Esophagus squamous epithelium (tissue), 5 donors: ENCODE measurements around the gene COL20A1. TPM values are rescaled to one million over a fixed set of nuclear protein-coding genes. Genes with fewer than 3 reads are reported as not detected.

Experiments used
- DNase-seq: peaks from one replicate; lab custom pipeline; 2025; lab: John Stamatoyannopoulos, UW
- H3K27ac ChIP-seq, 4 donors: fragments of 200-600 bp; sonication (generic); one replicate each; pipeline ENCODE4 v1.5.1; 2016 to 2019; ENCODE audit warnings: mild to moderate bottlenecking in 1 of 4
- H3K27me3 ChIP-seq, 4 donors: fragments of 200-600 bp; sonication (generic); 1 replicate in 3 of 4; 2 replicates in 1 of 4; pipeline versions ENCODE4 v1.5.1 to v1.6.0; 2017 to 2021; ENCODE audit warnings: antibody characterized with exemption in 1 of 4
- H3K36me3 ChIP-seq, 3 donors: fragments of 200-600 bp; sonication (generic); one replicate each; pipeline ENCODE4 v1.5.1; 2016 to 2019
- H3K4me1 ChIP-seq, 3 donors: fragments of 200-600 bp; sonication (generic); one replicate each; pipeline ENCODE4 v1.5.1; 2017 to 2019
- H3K4me3 ChIP-seq, 4 donors: fragments of 200-600 bp; sonication (generic); 1 replicate in 3 of 4; 2 replicates in 1 of 4; pipeline ENCODE4 v1.5.1; 2016 to 2019; ENCODE audit warnings: mild to moderate bottlenecking in 2 of 4, moderate library complexity in 1 of 4
- H3K9me3 ChIP-seq, 3 donors: fragments of 200-600 bp; sonication (generic); one replicate each; pipeline ENCODE4 v1.5.1; 2016 to 2019
- POLR2A ChIP-seq, 4 donors: fragments of 450-650 bp; IDR thresholded peaks; one replicate each; pipeline ENCODE4 v1.6.1; 2017; ENCODE audit warnings: antibody characterized with exemption in 4 of 4, mild to moderate bottlenecking in 4 of 4, moderate library complexity in 3 of 4
- WGBS, 2 donors: methylation state at CpG; one replicate each; pipeline ENCODE4 v1.1.5; 2018; 5-methylcytosine and 5-hydroxymethylcytosine counted together
- intact Hi-C: fragments of 100-400 bp; cut with DNase I; formaldehyde crosslinking; loops from one replicate; pipeline ENCODE4 v1.15.0; 2022
- total RNA-seq, 4 donors: library from RNA; depleted of rRNA; stranded (reverse); fragments of >200 nt; gene quantifications; one replicate each; pipeline ENCODE4 v1.1.0, GENCODE V29; 2016
- TF ChIP-seq, protein P1 (sequence below), 6 experiments: fragments of 450-650 bp in 4 of 6; fragments of 200-600 bp in 2 of 6; sonication (generic) in 2 of 6; IDR thresholded peaks; one replicate each; pipeline ENCODE4 v1.5.1; 2016 to 2019; ENCODE audit warnings: antibody characterized with exemption in 6 of 6, mild to moderate bottlenecking in 4 of 6, moderate library complexity in 4 of 6
- donor health status: DM: yes; HTN: yes; CAD: no.

COL20A1 gene
- total RNA-seq, 4 donors from 2014 or later = not detected

DNA sequence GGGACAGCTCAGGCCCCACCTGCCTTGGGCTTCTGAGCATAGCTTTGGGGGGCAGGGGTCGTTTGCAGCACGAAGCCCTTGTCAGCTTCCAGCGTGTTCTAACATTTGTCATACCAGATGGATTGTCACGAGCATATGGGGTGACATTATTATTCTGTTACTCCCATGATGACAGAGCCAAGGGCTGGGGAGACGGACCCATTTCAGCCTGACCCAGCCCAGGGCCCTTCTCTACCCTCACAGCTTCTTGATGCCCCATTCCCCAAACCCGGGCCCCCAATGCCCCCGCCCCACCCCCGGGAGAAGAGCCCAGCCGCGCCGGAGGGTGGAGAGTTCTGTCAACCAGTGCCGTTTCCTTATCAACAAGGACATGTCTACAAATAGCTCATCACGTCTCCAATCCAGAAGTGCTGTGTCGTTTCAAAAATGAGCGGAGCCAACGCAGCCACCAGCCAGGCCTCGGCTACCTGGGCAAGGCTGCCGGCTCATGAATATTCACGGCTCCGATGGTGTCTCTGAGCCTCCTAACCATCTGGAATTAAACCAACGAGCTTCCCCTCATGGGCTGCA, 77.7 kb downstream of the COL20A1 start:
- Histone ChIP-seq H3K9me3 (no peaks in the 10 kb centered on the region), H3K27ac (no peak overlapping the region), H3K27me3 (peaks cover 0 to 97% (median 0%) of the 10 kb centered on the region in 4 donors), H3K36me3 (no peaks in the 10 kb centered on the region), H3K4me3 (no peak overlapping the region), H3K4me1 (no peaks in the 10 kb centered on the region)
- 39 to 47% methylated on average over 9 to 14 of the region's 21 CpGs for WGBS, 2 donors
- intact Hi-C loops = no loop called here
- TF ChIP-seq POLR2A (IDR thresholded peaks at IDR 0.05) = no peak
- TF ChIP-seq, protein P1, sequence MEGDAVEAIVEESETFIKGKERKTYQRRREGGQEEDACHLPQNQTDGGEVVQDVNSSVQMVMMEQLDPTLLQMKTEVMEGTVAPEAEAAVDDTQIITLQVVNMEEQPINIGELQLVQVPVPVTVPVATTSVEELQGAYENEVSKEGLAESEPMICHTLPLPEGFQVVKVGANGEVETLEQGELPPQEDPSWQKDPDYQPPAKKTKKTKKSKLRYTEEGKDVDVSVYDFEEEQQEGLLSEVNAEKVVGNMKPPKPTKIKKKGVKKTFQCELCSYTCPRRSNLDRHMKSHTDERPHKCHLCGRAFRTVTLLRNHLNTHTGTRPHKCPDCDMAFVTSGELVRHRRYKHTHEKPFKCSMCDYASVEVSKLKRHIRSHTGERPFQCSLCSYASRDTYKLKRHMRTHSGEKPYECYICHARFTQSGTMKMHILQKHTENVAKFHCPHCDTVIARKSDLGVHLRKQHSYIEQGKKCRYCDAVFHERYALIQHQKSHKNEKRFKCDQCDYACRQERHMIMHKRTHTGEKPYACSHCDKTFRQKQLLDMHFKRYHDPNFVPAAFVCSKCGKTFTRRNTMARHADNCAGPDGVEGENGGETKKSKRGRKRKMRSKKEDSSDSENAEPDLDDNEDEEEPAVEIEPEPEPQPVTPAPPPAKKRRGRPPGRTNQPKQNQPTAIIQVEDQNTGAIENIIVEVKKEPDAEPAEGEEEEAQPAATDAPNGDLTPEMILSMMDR (IDR thresholded peaks at IDR 0.05) = no peak
- no peak for DNase-seq

DNA sequence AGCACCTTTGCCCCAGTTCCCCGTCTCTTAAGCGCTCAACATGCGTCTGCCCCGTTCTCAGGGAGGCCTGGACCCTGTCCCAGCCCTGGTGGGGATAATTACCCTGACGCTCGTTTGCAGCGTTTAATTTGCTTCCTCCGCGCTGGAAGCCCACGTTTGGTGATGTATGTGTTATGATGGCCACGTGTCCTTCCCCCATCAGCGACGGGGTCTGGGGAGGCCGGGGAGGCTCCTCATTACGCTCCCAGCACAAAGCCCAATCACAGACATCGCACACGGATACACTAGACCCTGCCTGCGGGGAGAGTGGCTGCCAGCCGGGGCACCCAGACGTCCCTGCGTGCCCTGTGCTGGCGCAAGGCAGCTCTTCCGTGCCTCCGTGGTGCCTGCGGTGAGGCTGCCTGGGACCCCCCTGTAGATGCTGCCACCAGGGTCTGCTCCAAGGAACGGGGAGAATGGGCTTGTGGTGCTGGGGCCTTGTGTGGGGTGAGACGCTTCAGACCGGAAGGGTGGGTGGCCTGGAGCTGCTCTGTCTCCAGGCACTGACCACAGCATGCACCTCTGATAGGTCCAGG, 78.4 kb downstream of the COL20A1 start:
- 74 to 78% methylated on average over 4 to 14 of the region's 28 CpGs for WGBS, 2 donors
- no peak for DNase-seq
- TF ChIP-seq, protein P1 (IDR thresholded peaks at IDR 0.05) = no peak
- no peak for TF ChIP-seq POLR2A (IDR thresholded peaks at IDR 0.05)
- no peaks in the 10 kb centered on the region for H3K9me3 ChIP-seq
- intact Hi-C loops = no loop called here
- no peaks in the 10 kb centered on the region for H3K4me1 ChIP-seq
- H3K4me3 ChIP-seq = no peak overlapping the region
- H3K27me3 ChIP-seq = peaks cover 0 to 97% (median 0%) of the 10 kb centered on the region in 4 donors
- H3K27ac ChIP-seq = no peak overlapping the region
- H3K36me3 ChIP-seq = no peaks in the 10 kb centered on the region

DNA sequence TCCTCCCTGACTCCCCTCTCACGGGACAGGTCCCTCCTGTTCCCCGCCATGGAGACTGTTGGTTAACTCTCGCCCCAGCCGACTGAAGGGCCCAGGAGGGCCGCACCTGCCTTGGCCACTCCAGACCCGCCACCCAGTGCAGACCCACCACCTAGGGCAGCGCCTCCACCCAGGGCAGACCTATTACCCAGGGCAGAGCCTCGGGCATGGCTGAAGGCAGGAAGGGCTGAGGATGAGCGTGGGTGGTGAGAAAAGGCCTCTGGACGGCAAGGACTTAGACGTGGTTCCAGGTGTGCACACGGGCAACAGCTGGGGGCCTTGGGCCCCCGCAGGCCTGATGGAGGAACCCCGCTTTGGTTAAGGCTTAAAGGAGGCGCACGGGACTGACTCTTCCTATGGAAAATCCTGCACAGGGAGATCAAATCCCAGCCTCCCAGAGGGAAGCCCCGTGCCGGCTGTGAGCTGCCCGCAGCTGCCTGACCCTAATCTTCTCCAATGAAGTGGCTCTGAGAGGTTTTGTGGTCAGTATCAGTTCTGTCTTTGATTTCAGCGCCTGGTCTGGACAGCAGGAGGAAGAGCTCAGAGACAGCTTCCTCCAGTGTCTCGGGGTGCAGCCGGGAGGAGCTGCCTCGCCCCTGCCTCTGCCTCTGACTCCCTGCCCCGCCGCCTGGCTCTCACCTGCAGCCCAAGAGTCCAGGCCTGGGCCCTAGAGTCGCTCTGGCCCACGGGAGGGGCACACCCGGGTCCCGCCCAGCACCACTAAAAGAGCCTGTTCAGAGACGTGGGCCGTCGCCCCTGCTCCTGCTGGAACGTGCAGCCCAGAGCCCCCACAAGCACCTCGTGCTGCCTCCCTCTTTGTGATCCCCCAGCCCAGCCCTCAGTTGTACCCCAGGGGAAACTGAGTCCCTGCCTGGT, 80.2 kb downstream of the COL20A1 start:
- H3K27me3 ChIP-seq = peaks cover 0 to 97% (median 4%) of the 10 kb centered on the region in 4 donors
- H3K4me3 ChIP-seq = no peak overlapping the region
- no peaks in the 10 kb centered on the region for H3K9me3 ChIP-seq
- no peak for DNase-seq
- 55 to 59% methylated on average over 12 to 18 of the region's 34 CpGs for WGBS, 2 donors
- intact Hi-C loops = no loop called here
- no peak overlapping the region for H3K27ac ChIP-seq
- no peaks in the 10 kb centered on the region for H3K4me1 ChIP-seq
- TF ChIP-seq POLR2A (IDR thresholded peaks at IDR 0.05) = no peak
- TF ChIP-seq, protein P1 (IDR thresholded peaks at IDR 0.05) = no peak
- no peaks in the 10 kb centered on the region for H3K36me3 ChIP-seq

DNA sequence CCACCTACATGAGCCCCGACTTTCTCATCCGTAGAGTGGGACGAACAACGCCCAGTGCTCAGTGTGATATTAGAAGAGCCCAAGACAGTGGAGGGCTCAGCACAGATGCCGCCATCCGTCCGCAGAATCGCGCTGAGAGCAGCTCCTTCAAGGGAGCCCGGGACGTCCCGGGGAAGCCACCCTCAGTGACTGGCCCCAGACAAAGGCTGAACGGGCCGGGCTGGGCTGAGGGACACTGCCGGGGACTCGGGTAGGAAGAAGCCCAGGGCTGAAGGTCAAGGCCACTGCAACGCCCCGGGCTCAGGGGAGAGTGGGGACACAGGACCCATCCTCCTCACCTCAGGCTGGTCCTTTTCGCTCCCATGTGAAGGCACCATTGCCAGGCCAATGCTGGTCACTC, 81.0 kb downstream of the COL20A1 start:
- Histone ChIP-seq H3K4me3 (no peak overlapping the region), H3K36me3 (no peaks in the 10 kb centered on the region), H3K27ac (no peak overlapping the region), H3K27me3 (peaks cover 0 to 97% (median 4%) of the 10 kb centered on the region in 4 donors), H3K9me3 (no peaks in the 10 kb centered on the region), H3K4me1 (no peaks in the 10 kb centered on the region)
- WGBS, 2 donors = 55% methylated on average over 2 of the region's 19 CpGs; no CpG with 5 or more reads in 1 of the 2 donors
- no peak for DNase-seq
- intact Hi-C loops = no loop called here
- TF ChIP-seq, protein P1 (IDR thresholded peaks at IDR 0.05) = no peak
- no peak for TF ChIP-seq POLR2A (IDR thresholded peaks at IDR 0.05)

DNA sequence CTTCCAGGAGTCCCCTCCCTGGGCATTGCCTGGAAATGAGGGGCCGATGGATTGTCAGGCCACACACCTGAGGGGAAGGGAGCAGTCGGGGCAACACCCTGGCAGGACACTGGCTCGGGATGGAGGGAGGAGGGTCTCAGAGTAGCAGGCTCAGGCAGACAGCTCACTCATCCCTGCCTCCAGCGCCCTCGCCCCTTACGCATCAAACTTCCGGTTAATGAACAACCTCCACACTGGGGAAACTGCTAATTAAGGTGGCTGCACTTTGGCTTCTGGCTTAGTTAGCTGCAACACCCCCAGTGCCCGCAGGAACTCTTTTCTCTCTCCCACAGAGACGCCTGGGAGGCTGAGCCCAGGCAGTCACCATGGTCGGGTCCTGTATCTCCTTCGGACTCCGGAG, 81.5 kb downstream of the COL20A1 start:
- DNase-seq = no peak
- no peaks in the 10 kb centered on the region for H3K4me1 ChIP-seq
- peaks cover 0 to 97% (median 4%) of the 10 kb centered on the region in 4 donors for H3K27me3 ChIP-seq
- no peaks in the 10 kb centered on the region for H3K36me3 ChIP-seq
- no peaks in the 10 kb centered on the region for H3K9me3 ChIP-seq
- TF ChIP-seq, protein P1 (IDR thresholded peaks at IDR 0.05) = no peak
- no peak for TF ChIP-seq POLR2A (IDR thresholded peaks at IDR 0.05)
- intact Hi-C loops = no loop called here
- 52 to 65% methylated on average over 5 to 10 of the region's 12 CpGs for WGBS, 2 donors
- no peak overlapping the region for H3K4me3 ChIP-seq
- no peak overlapping the region for H3K27ac ChIP-seq
